RWPE2 (cell line): ENCODE results near the gene BTBD7.
A peak's percentile ranks its signal among the peaks of the same experiment; 100 is the strongest.

Experiments used
- ATAC-seq: fragments of 200-7000 bp; cut with Tn5 transposase; 3 replicates; pipeline ENCODE4 v1.9.1; 2021; ENCODE audit warnings: low read depth
- DNase-seq: peaks from one replicate; pipeline ENCODE4 v3.0.0-alpha.2; 2020; ENCODE audit warnings: low spot score
- H3K27ac ChIP-seq: fragments of 450-650 bp; 2 replicates; pipeline ENCODE4 v1.5.1; 2017; ENCODE audit warnings: mild to moderate bottlenecking; ENCODE audit not compliant: poor library complexity, severe bottlenecking
- H3K27me3 ChIP-seq: fragments of 250-450 bp; sonication (Bioruptor Pico); 2 replicates; pipeline ENCODE4 v1.5.1; 2021; ENCODE audit warnings: mild to moderate bottlenecking, moderate library complexity; ENCODE audit not compliant: insufficient read depth, poor library complexity, severe bottlenecking
- H3K36me3 ChIP-seq: fragments of 250-450 bp; sonication (Bioruptor Pico); 2 replicates; pipeline ENCODE4 v1.5.1; 2020; ENCODE audit warnings: low read depth, mild to moderate bottlenecking, moderate library complexity
- H3K4me1 ChIP-seq: fragments of 250-450 bp; sonication (Bioruptor Pico); 2 replicates; pipeline ENCODE4 v1.5.1; 2021; ENCODE audit warnings: mild to moderate bottlenecking, moderate library complexity; ENCODE audit not compliant: insufficient read depth, poor library complexity, severe bottlenecking
- H3K4me3 ChIP-seq: fragments of 250-450 bp; sonication (Bioruptor Pico); 2 replicates; pipeline ENCODE4 v1.5.1; 2021; ENCODE audit warnings: mild to moderate bottlenecking, moderate library complexity; ENCODE audit not compliant: severe bottlenecking
- H3K9me3 ChIP-seq: fragments of 250-450 bp; sonication (Bioruptor Pico); 2 replicates; pipeline ENCODE4 v1.5.1; 2021; ENCODE audit warnings: mild to moderate bottlenecking, moderate library complexity; ENCODE audit not compliant: severe bottlenecking
- TF ChIP-seq, protein P1 (sequence below): fragments of 450-650 bp; IDR thresholded peaks from one replicate; pipeline ENCODE4 v1.5.1; 2017; ENCODE audit warnings: mild to moderate bottlenecking, moderate library complexity; ENCODE audit not compliant: poor library complexity, severe bottlenecking

BTBD7 gene

DNA sequence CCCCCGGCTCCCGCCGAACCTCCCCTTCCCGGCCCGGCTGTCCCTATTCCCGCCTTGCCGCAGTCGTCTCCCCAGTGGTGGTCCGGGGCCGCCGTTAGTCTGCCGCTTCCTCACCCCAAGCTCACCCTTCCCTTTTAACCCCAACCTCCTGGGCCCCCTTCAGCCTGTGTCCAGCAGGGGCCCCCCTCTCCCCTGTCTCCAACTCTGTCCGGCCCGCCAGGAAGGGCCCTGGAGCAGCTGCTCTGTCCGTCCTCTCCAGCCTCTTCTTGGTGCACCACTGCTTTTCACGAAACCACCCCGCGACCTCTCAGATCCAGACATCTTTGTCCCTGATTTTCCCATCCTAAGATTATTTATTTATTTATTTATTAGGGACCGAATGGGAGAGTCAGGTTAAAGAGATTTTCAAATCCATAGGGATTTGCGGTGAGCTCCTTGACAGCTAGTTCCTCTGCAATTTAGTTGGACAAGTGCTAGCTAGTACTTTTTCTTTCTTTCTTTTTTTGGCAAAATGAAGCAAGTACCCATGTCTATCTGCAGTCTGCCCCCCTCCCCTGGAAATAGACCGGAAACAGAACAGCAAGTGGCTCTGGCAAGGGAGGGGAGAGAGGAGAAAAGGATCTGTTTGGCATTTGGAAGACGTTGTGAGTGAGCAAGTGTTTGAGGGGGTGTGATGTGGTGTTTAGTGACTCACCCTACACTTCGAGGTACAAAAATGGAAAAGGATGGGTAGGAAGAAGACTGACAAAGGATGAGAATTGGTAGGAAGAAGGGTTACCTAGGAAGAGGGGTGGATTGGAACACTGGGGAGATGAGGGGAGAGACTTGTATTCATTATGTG, 125.1 kb downstream of the BTBD7 start:
- Histone ChIP-seq H3K27ac (peak overlapping the region; percentile 61), H3K4me1 (no peaks in the 10 kb centered on the region)
- DNase-seq: peak; percentile 78

DNA sequence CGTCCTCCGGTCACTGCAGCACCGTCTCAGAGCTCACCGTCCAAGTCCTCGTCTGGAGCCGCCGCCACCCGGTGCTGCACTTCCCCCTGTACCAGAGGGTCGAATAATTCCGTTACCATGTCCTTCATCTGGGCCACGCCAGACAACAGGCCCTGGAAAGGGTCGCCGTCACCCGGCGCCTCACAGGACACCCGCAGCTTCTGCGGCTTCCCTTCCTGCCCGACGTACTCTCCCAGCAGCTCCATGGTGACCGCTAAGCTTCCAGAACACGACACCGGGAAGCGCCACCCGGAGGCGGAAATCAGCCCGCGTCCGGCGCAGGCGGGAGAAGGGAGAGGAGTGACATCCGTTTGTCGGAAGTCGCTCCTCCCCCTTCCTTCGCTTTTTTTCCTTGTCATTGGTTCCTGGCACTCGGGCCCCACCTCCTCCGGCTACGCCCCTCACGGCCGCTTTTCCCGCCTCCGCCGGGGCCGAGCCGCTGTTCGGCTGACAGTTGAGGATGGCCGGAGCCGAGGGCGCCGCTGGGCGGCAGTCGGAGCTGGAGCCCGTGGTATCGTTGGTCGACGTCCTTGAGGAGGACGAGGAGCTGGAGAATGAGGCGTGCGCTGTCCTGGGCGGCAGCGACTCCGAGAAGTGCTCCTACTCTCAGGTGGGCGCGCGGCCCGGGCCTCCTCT, 125.9 kb downstream of the BTBD7 start, which contains the start of the genes GON7 and UBR7:
Gene GON7, minus strand, starts transcription at position 273 of the 675 bp plus-strand sequence. Its CDS starts 28 bp downstream, at position 245.
Gene UBR7, plus strand, starts transcription at position 464 of the 675 bp plus-strand sequence. Its CDS starts 36 bp downstream, at position 500.
- TF ChIP-seq, protein P1, sequence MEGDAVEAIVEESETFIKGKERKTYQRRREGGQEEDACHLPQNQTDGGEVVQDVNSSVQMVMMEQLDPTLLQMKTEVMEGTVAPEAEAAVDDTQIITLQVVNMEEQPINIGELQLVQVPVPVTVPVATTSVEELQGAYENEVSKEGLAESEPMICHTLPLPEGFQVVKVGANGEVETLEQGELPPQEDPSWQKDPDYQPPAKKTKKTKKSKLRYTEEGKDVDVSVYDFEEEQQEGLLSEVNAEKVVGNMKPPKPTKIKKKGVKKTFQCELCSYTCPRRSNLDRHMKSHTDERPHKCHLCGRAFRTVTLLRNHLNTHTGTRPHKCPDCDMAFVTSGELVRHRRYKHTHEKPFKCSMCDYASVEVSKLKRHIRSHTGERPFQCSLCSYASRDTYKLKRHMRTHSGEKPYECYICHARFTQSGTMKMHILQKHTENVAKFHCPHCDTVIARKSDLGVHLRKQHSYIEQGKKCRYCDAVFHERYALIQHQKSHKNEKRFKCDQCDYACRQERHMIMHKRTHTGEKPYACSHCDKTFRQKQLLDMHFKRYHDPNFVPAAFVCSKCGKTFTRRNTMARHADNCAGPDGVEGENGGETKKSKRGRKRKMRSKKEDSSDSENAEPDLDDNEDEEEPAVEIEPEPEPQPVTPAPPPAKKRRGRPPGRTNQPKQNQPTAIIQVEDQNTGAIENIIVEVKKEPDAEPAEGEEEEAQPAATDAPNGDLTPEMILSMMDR: no peak
- Histone ChIP-seq H3K27me3 (no peaks in the 10 kb centered on the region), H3K4me3 (peak within 1 kb of the TSS; percentile 63), H3K27ac (peak within 1 kb of the TSS; percentile 61), H3K4me1 (no peaks in the 10 kb centered on the region), H3K9me3 (no peaks in the 10 kb centered on the region), H3K36me3 (peaks cover 43% of the 10 kb centered on the region)
- DNase-seq (peak; percentile 98), ATAC-seq (peak; percentile 92)

More for the DNA sequence above, 125.1 kb downstream of the BTBD7 start:
- no peaks in the 10 kb centered on the region for H3K9me3 ChIP-seq
- TF ChIP-seq, protein P1: peak; percentile 88
- H3K4me3 ChIP-seq: peak overlapping the region; percentile 63
- no peaks in the 10 kb centered on the region for H3K27me3 ChIP-seq
- peaks cover 50% of the 10 kb centered on the region for H3K36me3 ChIP-seq
- ATAC-seq: peak; percentile 60

DNA sequence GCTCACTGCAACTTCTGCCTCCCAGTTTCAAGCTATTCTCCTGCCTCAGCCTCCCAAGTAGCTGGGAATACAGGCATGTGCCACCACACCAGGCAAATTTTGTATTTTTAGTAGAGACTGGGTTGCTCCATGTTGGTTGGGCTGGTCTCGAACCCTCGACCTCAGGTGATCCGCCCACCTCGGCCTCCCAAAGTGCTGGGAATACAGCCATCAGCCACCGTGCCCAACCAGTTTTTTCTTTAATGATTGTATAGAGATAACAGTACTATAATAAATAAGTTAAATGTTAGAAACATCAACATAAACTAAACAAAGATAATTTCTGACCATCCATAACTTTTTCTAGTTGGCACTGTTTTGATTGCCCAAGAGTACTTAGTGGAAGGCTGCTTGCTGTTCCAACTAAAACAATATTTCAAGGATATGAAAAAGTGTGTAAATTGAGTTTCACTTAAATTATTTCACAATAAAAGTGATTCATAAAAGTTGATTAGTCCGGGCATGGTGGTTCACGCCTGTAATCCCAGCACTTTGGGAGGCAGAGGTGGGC, 131.6 kb downstream of the BTBD7 start:
- peaks cover 14% of the 10 kb centered on the region; the same call in 1 of the 2 replicates for H3K36me3 ChIP-seq
- DNase-seq: no peak
- ATAC-seq: no peak

DNA sequence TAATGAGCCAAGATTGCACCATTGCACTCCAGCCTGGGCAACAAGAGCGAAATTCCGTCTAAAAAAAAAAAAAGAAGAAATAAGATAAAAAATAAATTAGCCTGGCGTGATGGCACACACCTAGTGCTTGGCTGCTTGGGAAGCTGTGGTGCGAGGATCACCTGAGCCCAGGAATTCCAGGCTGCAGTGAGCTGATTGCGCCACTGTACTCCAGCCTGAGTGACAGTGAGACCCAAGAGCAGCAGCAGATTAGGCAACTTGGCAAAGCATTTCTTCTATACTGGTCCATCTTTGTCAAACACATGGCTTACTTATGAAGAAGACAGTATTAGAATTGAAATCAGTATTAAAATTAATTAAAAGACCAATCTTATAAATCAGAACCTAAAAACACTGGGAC, 132.3 kb downstream of the BTBD7 start:
- DNase-seq: no peak
- no peak for ATAC-seq
- Histone ChIP-seq H3K4me1 (no peaks in the 10 kb centered on the region), H3K27me3 (no peaks in the 10 kb centered on the region), H3K27ac (no peak overlapping the region), H3K36me3 (peaks cover 14% of the 10 kb centered on the region; the same call in 1 of the 2 replicates), H3K9me3 (no peaks in the 10 kb centered on the region), H3K4me3 (no peak overlapping the region)
- TF ChIP-seq, protein P1: no peak

More for the DNA sequence above, 131.6 kb downstream of the BTBD7 start:
- TF ChIP-seq, protein P1: no peak
- Histone ChIP-seq H3K27ac (no peak overlapping the region), H3K4me1 (no peaks in the 10 kb centered on the region), H3K4me3 (no peak overlapping the region), H3K9me3 (no peaks in the 10 kb centered on the region), H3K27me3 (no peaks in the 10 kb centered on the region)
